Osteocyte (in vitro differentiated cells): Measurements from ENCODE around the gene SNF8. TPM values are rescaled to one million over a fixed set of nuclear protein-coding genes. Genes with fewer than 3 reads are reported as not detected.
"Not testable (repeated sequence)": the region's sequence is repeated elsewhere in the genome, so short reads cannot be mapped to it uniquely, and the experiment has no call there.

Experiments used
- DNase-seq: peaks from one replicate; pipeline ENCODE4 v3.0.0; 2021; ENCODE audit warnings: mixed read lengths; ENCODE audit not compliant: unreplicated experiment; ENCODE audit errors: extremely low spot score
- H3K27ac Mint-ChIP-seq: one replicate; pipeline ENCODE4 v1.8.0; 2021; ENCODE audit warnings: mild to moderate bottlenecking, mixed read lengths; ENCODE audit not compliant: unreplicated experiment
- H3K27me3 Mint-ChIP-seq: one replicate; pipeline ENCODE4 v1.8.0; 2021; ENCODE audit warnings: mixed read lengths; ENCODE audit not compliant: unreplicated experiment
- H3K36me3 Mint-ChIP-seq: one replicate; pipeline ENCODE4 v1.8.0; 2021; ENCODE audit warnings: mixed read lengths; ENCODE audit not compliant: unreplicated experiment
- H3K4me1 Mint-ChIP-seq: one replicate; pipeline ENCODE4 v1.8.0; 2021; ENCODE audit warnings: mixed read lengths; ENCODE audit not compliant: unreplicated experiment
- H3K4me3 Mint-ChIP-seq: one replicate; pipeline ENCODE4 v1.8.0; 2021; ENCODE audit warnings: mild to moderate bottlenecking, moderate library complexity, mixed read lengths; ENCODE audit not compliant: unreplicated experiment
- H3K9me3 Mint-ChIP-seq: one replicate; pipeline ENCODE4 v1.8.0; 2021; ENCODE audit warnings: mixed read lengths; ENCODE audit not compliant: unreplicated experiment
- CTCF ChIP-seq: fragments of 200-600 bp; sonication (generic); IDR thresholded peaks from 2 replicates; pipeline ENCODE4 v1.5.0; 2021; ENCODE audit warnings: antibody characterized with exemption, mild to moderate bottlenecking, moderate library complexity
- total RNA-seq: library from RNA; stranded (reverse); gene quantifications from 2 replicates; pipeline ENCODE4 v1.2.1, GENCODE V29; 2021

Gene SNF8
- total RNA-seq, 1 donor from 2014 or later = 125 TPM

- no peaks in the 10 kb centered on the region for H3K27me3 Mint-ChIP-seq
- H3K9me3 Mint-ChIP-seq = no peaks in the 10 kb centered on the region
- no peaks in the 10 kb centered on the region for H3K36me3 Mint-ChIP-seq
- peak; percentile 52 for TF ChIP-seq CTCF
- H3K4me3 Mint-ChIP-seq = no peak overlapping the region
- H3K4me1 Mint-ChIP-seq = peaks cover 2% of the 10 kb centered on the region
- H3K27ac Mint-ChIP-seq = no peak overlapping the region
- no peak for DNase-seq
These were observed 9.7 kb upstream of the SNF8 start for GRCh38 chr17:48954300-48954755.

DNA sequence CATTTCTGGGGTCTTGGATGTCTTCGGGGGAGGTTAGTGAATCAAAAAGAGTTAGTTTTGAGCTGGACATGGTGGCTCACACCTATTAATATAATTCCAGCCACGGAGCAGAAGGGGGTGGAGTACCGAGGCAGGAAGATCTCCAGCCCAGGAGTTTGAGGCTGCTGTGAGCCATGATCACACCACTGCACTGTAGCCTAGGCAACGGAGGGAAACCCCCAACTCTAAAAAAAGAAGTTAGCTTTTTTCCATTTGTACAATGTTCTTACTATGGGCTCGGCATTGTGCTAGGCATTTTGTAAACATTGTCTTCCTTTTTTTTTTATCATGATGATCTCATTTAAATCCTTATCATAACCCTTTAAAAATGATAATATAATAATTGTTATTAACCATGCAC, 8.3 kb upstream of the SNF8 start:
- Mint-ChIP-seq H3K4me3 (no peak overlapping the region), H3K27me3 (no peaks in the 10 kb centered on the region), H3K27ac (no peak overlapping the region), H3K36me3 (no peaks in the 10 kb centered on the region), H3K4me1 (peaks cover 2% of the 10 kb centered on the region), H3K9me3 (no peaks in the 10 kb centered on the region)
- DNase-seq = no peak
- TF ChIP-seq CTCF = no peak

GRCh38 chr17:48951572-48951971, 6.9 kb upstream of the SNF8 start:
- Mint-ChIP-seq H3K9me3 (no peaks in the 10 kb centered on the region), H3K4me3 (no peak overlapping the region), H3K27me3 (no peaks in the 10 kb centered on the region), H3K36me3 (no peaks in the 10 kb centered on the region), H3K27ac (no peak overlapping the region), H3K4me1 (peaks cover 2% of the 10 kb centered on the region)
- DNase-seq = no peak
- no peak for TF ChIP-seq CTCF

DNA sequence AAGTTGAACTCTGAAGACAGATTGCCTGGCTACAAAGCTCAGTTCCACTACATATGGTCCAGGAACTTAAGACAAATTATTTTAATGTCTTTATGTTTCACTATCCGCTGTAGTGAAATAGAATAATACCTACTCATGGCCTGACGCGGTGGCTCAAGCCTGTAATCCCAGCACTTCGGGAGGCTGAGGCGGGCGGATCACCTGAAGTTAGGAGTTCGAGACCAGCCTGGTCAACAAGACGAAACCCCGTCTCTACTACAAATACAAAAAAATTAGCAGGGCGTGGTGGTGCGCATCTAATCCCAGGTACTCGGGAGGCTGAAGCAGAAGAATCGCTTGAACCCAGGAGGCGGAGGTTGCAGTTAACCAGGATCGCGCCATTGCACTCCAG, 614 bp upstream of the SNF8 start:
- H3K36me3 Mint-ChIP-seq, H3K9me3 Mint-ChIP-seq, H3K27me3 Mint-ChIP-seq, DNase-seq: not testable (repeated sequence)
- H3K4me1 Mint-ChIP-seq = peaks cover 20% of the 10 kb centered on the region
- H3K27ac Mint-ChIP-seq = peak overlapping the region; percentile 93
- peak overlapping the region; percentile 95 for H3K4me3 Mint-ChIP-seq

DNA sequence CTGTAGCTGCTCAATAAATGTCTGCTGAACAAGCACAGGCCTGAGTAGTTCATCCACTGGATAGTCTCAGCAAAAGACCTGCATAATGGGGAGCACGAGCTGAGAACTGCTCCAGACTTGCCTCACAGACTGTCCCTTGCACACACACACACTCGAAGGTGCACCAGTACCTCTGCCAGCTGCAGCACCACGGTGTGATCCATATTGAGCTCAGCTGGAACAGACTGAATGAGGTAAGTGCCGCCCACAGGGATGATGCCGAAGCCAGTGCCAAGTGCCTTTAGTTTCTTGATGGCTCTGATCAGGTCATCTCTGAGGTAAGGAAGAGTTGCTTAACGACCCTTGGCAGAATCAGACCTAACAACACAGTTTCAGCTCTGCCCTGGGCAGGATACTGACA, 11.6 kb downstream of the SNF8 start:
- H3K9me3 Mint-ChIP-seq = no peaks in the 10 kb centered on the region
- peaks cover 11% of the 10 kb centered on the region for H3K4me1 Mint-ChIP-seq
- H3K4me3 Mint-ChIP-seq = no peak overlapping the region
- H3K27me3 Mint-ChIP-seq = no peaks in the 10 kb centered on the region
- no peak for TF ChIP-seq CTCF
- peaks cover 54% of the 10 kb centered on the region for H3K36me3 Mint-ChIP-seq
- H3K27ac Mint-ChIP-seq = no peak overlapping the region
- no peak for DNase-seq

DNA sequence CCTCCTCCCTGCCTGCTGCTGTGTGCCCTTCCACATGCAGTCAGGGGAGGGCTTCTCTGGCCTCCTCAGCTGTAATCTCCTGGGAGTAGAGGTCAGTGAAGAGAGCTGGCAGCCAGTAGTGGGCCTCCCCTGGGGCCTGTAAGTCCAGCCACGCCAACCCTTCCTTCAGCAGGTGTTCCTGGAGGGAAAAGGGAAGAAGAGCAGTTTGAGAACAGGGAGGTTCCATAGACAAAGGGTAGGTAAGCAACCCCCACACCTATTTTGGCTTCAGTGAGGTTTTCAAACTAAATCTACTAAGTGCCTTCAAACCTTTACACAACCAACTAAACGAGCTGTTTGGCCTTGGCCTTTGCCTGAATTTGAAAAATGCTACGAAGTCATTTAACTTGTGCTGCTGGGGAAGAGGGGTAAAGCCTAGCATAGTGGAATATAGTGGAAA, 14.2 kb downstream of the SNF8 start:
- no peak for DNase-seq
- Mint-ChIP-seq H3K27me3 (no peaks in the 10 kb centered on the region), H3K9me3 (no peaks in the 10 kb centered on the region), H3K4me1 (peaks cover 11% of the 10 kb centered on the region), H3K4me3 (no peak overlapping the region), H3K36me3 (peaks cover 55% of the 10 kb centered on the region), H3K27ac (peak overlapping the region; percentile 59)
- TF ChIP-seq CTCF = no peak
